Sigmoid colon (tissue), 4 donors: Measurements from ENCODE around the gene MCEE.

ENCODE experiments used
- EP300 ChIP-seq, 4 donors: sonication (generic); formaldehyde crosslinking; IDR thresholded peaks; one replicate each; pipeline ENCODE4 v1.6.1; 2017; ENCODE audit warnings: antibody characterized with exemption in 4 of 4
- POLR2A ChIP-seq, 2 donors: fragments of 450-650 bp; IDR thresholded peaks; one replicate each; pipeline ENCODE4 v1.6.1; 2016; ENCODE audit warnings: antibody characterized with exemption in 2 of 2, mild to moderate bottlenecking in 2 of 2, moderate library complexity in 2 of 2
- TF ChIP-seq, protein P1 (sequence below), 4 experiments: fragments of 450-650 bp in 3 of 4; fragments of 200-600 bp in 1 of 4; IDR thresholded peaks; one replicate each; pipeline ENCODE4 v1.5.1; 2016 to 2019; ENCODE audit warnings: antibody characterized with exemption in 4 of 4, mild to moderate bottlenecking in 3 of 4, moderate library complexity in 2 of 4

DNA sequence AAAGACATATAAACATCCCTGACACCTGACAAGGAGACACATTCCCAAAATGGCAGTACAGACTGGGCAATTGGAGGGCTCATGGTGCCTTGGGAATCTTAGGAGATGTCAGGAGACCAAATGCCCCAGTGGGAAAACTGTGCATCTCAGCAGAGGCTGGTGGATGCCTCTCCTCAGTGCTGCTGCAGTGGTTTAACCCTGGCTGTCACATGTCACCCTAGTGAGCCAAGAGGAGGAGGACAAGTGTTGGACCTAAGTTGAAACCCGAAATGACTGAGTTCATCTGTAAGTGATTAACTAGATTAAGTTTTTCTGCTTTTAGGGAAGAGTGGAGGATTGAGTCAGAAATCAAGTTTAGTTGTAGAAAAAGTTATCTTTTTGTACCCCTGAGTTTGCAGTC, 66.8 kb downstream of the MCEE start:
- TF ChIP-seq, protein P1, sequence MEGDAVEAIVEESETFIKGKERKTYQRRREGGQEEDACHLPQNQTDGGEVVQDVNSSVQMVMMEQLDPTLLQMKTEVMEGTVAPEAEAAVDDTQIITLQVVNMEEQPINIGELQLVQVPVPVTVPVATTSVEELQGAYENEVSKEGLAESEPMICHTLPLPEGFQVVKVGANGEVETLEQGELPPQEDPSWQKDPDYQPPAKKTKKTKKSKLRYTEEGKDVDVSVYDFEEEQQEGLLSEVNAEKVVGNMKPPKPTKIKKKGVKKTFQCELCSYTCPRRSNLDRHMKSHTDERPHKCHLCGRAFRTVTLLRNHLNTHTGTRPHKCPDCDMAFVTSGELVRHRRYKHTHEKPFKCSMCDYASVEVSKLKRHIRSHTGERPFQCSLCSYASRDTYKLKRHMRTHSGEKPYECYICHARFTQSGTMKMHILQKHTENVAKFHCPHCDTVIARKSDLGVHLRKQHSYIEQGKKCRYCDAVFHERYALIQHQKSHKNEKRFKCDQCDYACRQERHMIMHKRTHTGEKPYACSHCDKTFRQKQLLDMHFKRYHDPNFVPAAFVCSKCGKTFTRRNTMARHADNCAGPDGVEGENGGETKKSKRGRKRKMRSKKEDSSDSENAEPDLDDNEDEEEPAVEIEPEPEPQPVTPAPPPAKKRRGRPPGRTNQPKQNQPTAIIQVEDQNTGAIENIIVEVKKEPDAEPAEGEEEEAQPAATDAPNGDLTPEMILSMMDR (IDR thresholded peaks at IDR 0.05): no peak
- no peak for TF ChIP-seq POLR2A (IDR thresholded peaks at IDR 0.05)
- no peak for TF ChIP-seq EP300 (IDR thresholded peaks at IDR 0.05)
